ENCODE measurements around the gene TBC1D9B.

TBC1D9B gene

DNA sequence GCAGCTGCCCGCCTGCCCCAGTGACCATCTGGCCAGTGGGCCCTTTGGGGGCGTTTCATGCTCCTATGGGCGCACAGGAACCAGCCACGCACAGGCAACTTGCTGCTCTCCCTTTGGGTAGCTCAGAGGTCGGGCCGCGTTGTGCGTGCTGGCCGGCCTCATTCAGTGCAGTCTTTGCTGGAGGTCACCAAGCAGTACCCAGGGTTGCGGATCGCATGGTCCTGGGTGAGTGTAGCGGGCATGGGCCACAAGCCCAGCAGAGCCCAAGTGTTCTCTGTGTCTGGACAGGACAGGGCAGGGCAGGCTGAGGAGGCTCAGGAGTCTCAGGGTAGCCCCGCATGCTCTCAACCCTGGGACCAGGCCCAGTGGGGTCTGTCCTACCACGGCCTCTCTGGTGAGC lies 39.2 kb downstream of the TBC1D9B start:
- DNase-seq (no peak), ATAC-seq (ENCODE audit: insufficient read depth, low read depth) (no peak)
- Histone ChIP-seq H3K4me2 (ENCODE audit: insufficient read depth, low read length) (no peak overlapping the region), H3K27me3 (ENCODE audit: insufficient read depth, low read length, poor library complexity) (no peaks in the 10 kb centered on the region), H3K4me3 (ENCODE audit: low read depth in 1 of 2, low read length in 2 of 2) (no peak overlapping the region), H3K9ac (ENCODE audit: low read depth, low read length) (no peak overlapping the region), H3K4me1 (ENCODE audit: insufficient read depth, low read length) (no peaks in the 10 kb centered on the region), H3K9me3 (ENCODE audit: insufficient read depth, low read length, severe bottlenecking) (no peaks in the 10 kb centered on the region), H4K20me1 (ENCODE audit: insufficient read depth, low read length) (no peaks in the 10 kb centered on the region), H2AFZ (ENCODE audit: low read depth, low read length) (no peak overlapping the region), H3K79me2 (ENCODE audit: insufficient read depth, low read length) (no peaks in the 10 kb centered on the region), H3K36me3 (ENCODE audit: insufficient read depth, low read length) (peaks cover 88% of the 10 kb centered on the region), H3K27ac (ENCODE audit: low read length) (no peak overlapping the region)
- TF ChIP-seq, protein P1, sequence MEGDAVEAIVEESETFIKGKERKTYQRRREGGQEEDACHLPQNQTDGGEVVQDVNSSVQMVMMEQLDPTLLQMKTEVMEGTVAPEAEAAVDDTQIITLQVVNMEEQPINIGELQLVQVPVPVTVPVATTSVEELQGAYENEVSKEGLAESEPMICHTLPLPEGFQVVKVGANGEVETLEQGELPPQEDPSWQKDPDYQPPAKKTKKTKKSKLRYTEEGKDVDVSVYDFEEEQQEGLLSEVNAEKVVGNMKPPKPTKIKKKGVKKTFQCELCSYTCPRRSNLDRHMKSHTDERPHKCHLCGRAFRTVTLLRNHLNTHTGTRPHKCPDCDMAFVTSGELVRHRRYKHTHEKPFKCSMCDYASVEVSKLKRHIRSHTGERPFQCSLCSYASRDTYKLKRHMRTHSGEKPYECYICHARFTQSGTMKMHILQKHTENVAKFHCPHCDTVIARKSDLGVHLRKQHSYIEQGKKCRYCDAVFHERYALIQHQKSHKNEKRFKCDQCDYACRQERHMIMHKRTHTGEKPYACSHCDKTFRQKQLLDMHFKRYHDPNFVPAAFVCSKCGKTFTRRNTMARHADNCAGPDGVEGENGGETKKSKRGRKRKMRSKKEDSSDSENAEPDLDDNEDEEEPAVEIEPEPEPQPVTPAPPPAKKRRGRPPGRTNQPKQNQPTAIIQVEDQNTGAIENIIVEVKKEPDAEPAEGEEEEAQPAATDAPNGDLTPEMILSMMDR (IDR thresholded peaks at IDR 0.05; ENCODE audit: borderline replicate concordance, extremely low read depth, low read length, poor library complexity, severe bottlenecking): no peak
- TF ChIP-seq EZH2 (IDR thresholded peaks at IDR 0.05; ENCODE audit: borderline replicate concordance, low read depth, low read length, severe bottlenecking): no peak

DNA sequence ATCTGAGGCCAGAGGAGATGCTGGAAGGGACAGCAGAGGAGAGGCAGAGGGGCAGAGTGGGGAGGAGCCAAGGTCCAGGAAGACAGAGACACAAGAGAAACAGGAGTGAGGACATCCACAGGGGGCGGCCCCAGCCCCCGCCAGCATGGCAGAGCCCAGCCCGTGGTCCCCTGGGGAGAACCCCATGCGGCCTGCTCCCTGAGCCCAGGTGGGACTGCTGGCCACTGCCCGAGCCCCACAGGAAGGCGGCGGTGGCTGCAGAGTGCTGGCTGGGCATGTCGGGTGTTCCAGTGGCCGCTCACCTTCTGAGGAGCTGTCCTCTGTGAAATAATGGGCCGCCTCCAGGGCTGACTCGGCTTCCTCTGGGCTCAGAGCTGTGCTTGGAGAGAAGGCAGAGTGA lies 40.2 kb downstream of the TBC1D9B start:
- Histone ChIP-seq H3K27me3 (ENCODE audit: insufficient read depth, low read length, poor library complexity) (no peaks in the 10 kb centered on the region), H3K4me1 (ENCODE audit: insufficient read depth, low read length) (no peaks in the 10 kb centered on the region), H3K4me2 (ENCODE audit: insufficient read depth, low read length) (no peak overlapping the region), H3K4me3 (ENCODE audit: low read depth in 1 of 2, low read length in 2 of 2) (no peak overlapping the region), H3K79me2 (ENCODE audit: insufficient read depth, low read length) (no peaks in the 10 kb centered on the region), H3K9me3 (ENCODE audit: insufficient read depth, low read length, severe bottlenecking) (no peaks in the 10 kb centered on the region), H3K36me3 (ENCODE audit: insufficient read depth, low read length) (peaks cover 88% of the 10 kb centered on the region), H3K9ac (ENCODE audit: low read depth, low read length) (no peak overlapping the region), H4K20me1 (ENCODE audit: insufficient read depth, low read length) (no peaks in the 10 kb centered on the region), H3K27ac (ENCODE audit: low read length) (no peak overlapping the region), H2AFZ (ENCODE audit: low read depth, low read length) (no peak overlapping the region)
- TF ChIP-seq EZH2 (IDR thresholded peaks at IDR 0.05; ENCODE audit: borderline replicate concordance, low read depth, low read length, severe bottlenecking): no peak
- TF ChIP-seq, protein P1 (IDR thresholded peaks at IDR 0.05; ENCODE audit: borderline replicate concordance, extremely low read depth, low read length, poor library complexity, severe bottlenecking): no peak
- no peak for DNase-seq
- no peak for ATAC-seq (ENCODE audit: insufficient read depth, low read depth)

DNA sequence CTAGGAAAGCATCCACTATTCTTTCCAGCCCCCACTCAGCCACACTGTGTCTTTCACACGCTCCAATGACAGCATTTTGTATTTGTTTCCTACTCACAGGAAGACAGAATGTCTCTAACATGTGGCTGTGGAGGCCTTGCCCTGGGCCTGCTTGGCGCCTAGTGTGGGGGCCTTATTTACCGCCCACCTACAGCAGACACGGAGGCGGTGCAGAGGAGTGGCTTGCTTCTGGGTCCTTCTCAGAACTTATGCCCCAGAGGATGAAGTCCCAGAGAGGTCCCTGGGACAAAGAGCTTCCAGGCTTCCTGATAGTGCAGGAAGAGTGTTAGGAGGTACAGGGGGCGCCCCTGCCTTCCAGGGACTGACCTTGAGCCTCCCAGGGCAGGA lies 40.6 kb downstream of the TBC1D9B start:
- Histone ChIP-seq H3K9me3 (ENCODE audit: insufficient read depth, low read length, severe bottlenecking) (no peaks in the 10 kb centered on the region), H2AFZ (ENCODE audit: low read depth, low read length) (no peak overlapping the region), H3K27me3 (ENCODE audit: insufficient read depth, low read length, poor library complexity) (no peaks in the 10 kb centered on the region), H3K9ac (ENCODE audit: low read depth, low read length) (no peak overlapping the region), H3K4me2 (ENCODE audit: insufficient read depth, low read length) (no peak overlapping the region), H3K36me3 (ENCODE audit: insufficient read depth, low read length) (peaks cover 88% of the 10 kb centered on the region), H3K4me3 (ENCODE audit: low read depth in 1 of 2, low read length in 2 of 2) (no peak overlapping the region), H3K27ac (ENCODE audit: low read length) (no peak overlapping the region), H3K4me1 (ENCODE audit: insufficient read depth, low read length) (no peaks in the 10 kb centered on the region), H3K79me2 (ENCODE audit: insufficient read depth, low read length) (no peaks in the 10 kb centered on the region), H4K20me1 (ENCODE audit: insufficient read depth, low read length) (no peaks in the 10 kb centered on the region)
- ATAC-seq (ENCODE audit: insufficient read depth, low read depth) (no peak), DNase-seq (no peak)
- TF ChIP-seq, protein P1 (IDR thresholded peaks at IDR 0.05; ENCODE audit: borderline replicate concordance, extremely low read depth, low read length, poor library complexity, severe bottlenecking): no peak
- no peak for TF ChIP-seq EZH2 (IDR thresholded peaks at IDR 0.05; ENCODE audit: borderline replicate concordance, low read depth, low read length, severe bottlenecking)
